Lung (tissue), 12 donors: Measurements from ENCODE around the gene CEP43. TPM values are rescaled to one million over a fixed set of nuclear protein-coding genes. Genes with fewer than 3 reads are reported as not detected.

Source experiments
- ATAC-seq: fragments of 200-7000 bp; cut with Tn5 transposase; one replicate; pipeline ENCODE4 v1.9.1; 2020; ENCODE audit warnings: moderate number of reproducible peaks; ENCODE audit not compliant: insufficient read depth, low FRiP score
- DNase-seq, 3 donors: peaks; one replicate each; pipeline ENCODE4 v3.0.0-alpha.2; 2013 to 2017
- H3K27ac ChIP-seq, 2 donors: one replicate each; pipeline ENCODE4 v1.5.1; 2013; ENCODE audit warnings: mild to moderate bottlenecking in 2 of 2, moderate library complexity in 2 of 2, control low read depth in 1 of 2, inconsistent platforms in 1 of 2, low read depth in 1 of 2, low read length in 1 of 2
- H3K27me3 ChIP-seq, 3 donors: one replicate each; pipeline ENCODE4 v1.5.1; 2013; ENCODE audit warnings: low read length in 2 of 3; ENCODE audit not compliant: control insufficient read depth in 3 of 3, insufficient read depth in 3 of 3
- H3K36me3 ChIP-seq, 4 donors: one replicate each; pipeline ENCODE4 v1.5.1; 2013; ENCODE audit warnings: low read length in 4 of 4, mild to moderate bottlenecking in 1 of 4, moderate library complexity in 1 of 4; ENCODE audit not compliant: control insufficient read depth in 4 of 4, insufficient read depth in 4 of 4
- H3K4me1 ChIP-seq, 5 donors: one replicate each; pipeline ENCODE4 v1.5.1; 2013; ENCODE audit warnings: low read length in 5 of 5, mild to moderate bottlenecking in 2 of 5, moderate library complexity in 1 of 5; ENCODE audit not compliant: control insufficient read depth in 5 of 5, insufficient read depth in 5 of 5
- H3K4me3 ChIP-seq: one replicate; pipeline ENCODE4 v1.5.1; 2013; ENCODE audit warnings: mild to moderate bottlenecking, control low read depth, moderate library complexity
- H3K9ac ChIP-seq, 2 donors: one replicate each; pipeline ENCODE4 v1.5.1; 2013; ENCODE audit warnings: low read length in 2 of 2, control low read depth in 1 of 2; ENCODE audit not compliant: insufficient read depth in 1 of 2
- H3K9me3 ChIP-seq, 4 donors: one replicate each; pipeline ENCODE4 v1.5.1; 2013; ENCODE audit warnings: low read length in 3 of 4, mild to moderate bottlenecking in 1 of 4, moderate library complexity in 1 of 4; ENCODE audit not compliant: control insufficient read depth in 4 of 4, insufficient read depth in 3 of 4
- CTCF ChIP-seq: IDR thresholded peaks from 2 replicates; pipeline ENCODE4 v1.5.1; 2012; ENCODE audit warnings: mild to moderate bottlenecking; ENCODE audit errors: control extremely low read depth, extremely low read depth
- WGBS, 2 donors: extraction: QIAGEN DNeasy Blood & Tissue Kit; methylation state at CpG; one replicate each; pipeline ENCODE4 v1.1.7; 2013; 5-methylcytosine and 5-hydroxymethylcytosine counted together
- polyA plus RNA-seq, 2 donors: library from polyadenylated mRNA; stranded (reverse); fragments of 200-250 nt; gene quantifications; one replicate each; pipeline ENCODE4 v1.2.1, GENCODE V29; 2013
- total RNA-seq, 2 donors: library from RNA; depleted of rRNA in 1 of 2; stranded (reverse); fragments of >200 nt in 1 of 2; gene quantifications; one replicate each; pipeline ENCODE4 v1.2.1, GENCODE V29; 2014 to 2021
- donor health status: control.
- donor health status: control.
- donor health status: Bipolar disorder and iron deficiency.
- donor health status: healthy.
- donor health status: DM: yes; HTN: yes; CAD: no.

The CEP43 gene
- total and polyA plus RNA-seq, 4 donors, result 6.6 to 43.2 (median 10.3) TPM

GRCh38 chr6:167027772-167028171 lies 28.6 kb downstream of the CEP43 start:
- no peak overlapping the region for H3K9ac ChIP-seq
- no peaks in the 10 kb centered on the region for H3K27me3 ChIP-seq
- 95 to 99% methylated on average over 6 of the region's 6 CpGs for WGBS, 2 donors
- TF ChIP-seq CTCF, result no peak
- H3K27ac ChIP-seq, result no peak overlapping the region
- H3K36me3 ChIP-seq, result peaks cover 8 to 46% (median 17%) of the 10 kb centered on the region in 4 donors
- no peak overlapping the region for H3K4me3 ChIP-seq
- H3K9me3 ChIP-seq, result no peaks in the 10 kb centered on the region
- ATAC-seq (no peak), DNase-seq (no peak)
- H3K4me1 ChIP-seq, result peaks cover 0 to 4% (median 0%) of the 10 kb centered on the region in 5 donors

GRCh38 chr6:167030222-167031072 lies 31.2 kb downstream of the CEP43 start:
- peaks cover 18 to 51% (median 25%) of the 10 kb centered on the region in 4 donors for H3K36me3 ChIP-seq
- H3K9ac ChIP-seq, result no peak overlapping the region
- WGBS, 2 donors, result 81 to 89% methylated on average over 11 of the region's 11 CpGs
- peaks cover 0 to 4% (median 0%) of the 10 kb centered on the region in 5 donors for H3K4me1 ChIP-seq
- no peak overlapping the region for H3K27ac ChIP-seq
- H3K9me3 ChIP-seq, result no peaks in the 10 kb centered on the region
- no peak for TF ChIP-seq CTCF
- ATAC-seq, result no peak
- DNase-seq, result no peak
- no peaks in the 10 kb centered on the region for H3K27me3 ChIP-seq
- no peak overlapping the region for H3K4me3 ChIP-seq

GRCh38 chr6:167031082-167031709 lies 32.0 kb downstream of the CEP43 start:
- no peak overlapping the region for H3K9ac ChIP-seq
- ATAC-seq (no peak), DNase-seq (no peak)
- H3K36me3 ChIP-seq, result peaks cover 18 to 53% (median 27%) of the 10 kb centered on the region in 4 donors
- TF ChIP-seq CTCF, result no peak
- H3K4me1 ChIP-seq, result peaks cover 0 to 4% (median 0%) of the 10 kb centered on the region in 5 donors
- no peaks in the 10 kb centered on the region for H3K27me3 ChIP-seq
- H3K9me3 ChIP-seq, result no peaks in the 10 kb centered on the region
- no peak overlapping the region for H3K4me3 ChIP-seq
- WGBS, 2 donors, result 95% methylated on average over 6 of the region's 6 CpGs
- peak overlapping the region in 1 of 2 donors; percentile 2 for H3K27ac ChIP-seq
